T follicular helper cell (primary cell): ENCODE data around the gene PHACTR4.
"Not testable (repeated sequence)": the region's sequence is repeated elsewhere in the genome, so short reads cannot be mapped to it uniquely, and the experiment has no call there.

Source experiments
- DNase-seq: peaks from one replicate; pipeline ENCODE4 v3.0.0-alpha.2; 2020; ENCODE audit warnings: low read depth

The PHACTR4 gene

DNA sequence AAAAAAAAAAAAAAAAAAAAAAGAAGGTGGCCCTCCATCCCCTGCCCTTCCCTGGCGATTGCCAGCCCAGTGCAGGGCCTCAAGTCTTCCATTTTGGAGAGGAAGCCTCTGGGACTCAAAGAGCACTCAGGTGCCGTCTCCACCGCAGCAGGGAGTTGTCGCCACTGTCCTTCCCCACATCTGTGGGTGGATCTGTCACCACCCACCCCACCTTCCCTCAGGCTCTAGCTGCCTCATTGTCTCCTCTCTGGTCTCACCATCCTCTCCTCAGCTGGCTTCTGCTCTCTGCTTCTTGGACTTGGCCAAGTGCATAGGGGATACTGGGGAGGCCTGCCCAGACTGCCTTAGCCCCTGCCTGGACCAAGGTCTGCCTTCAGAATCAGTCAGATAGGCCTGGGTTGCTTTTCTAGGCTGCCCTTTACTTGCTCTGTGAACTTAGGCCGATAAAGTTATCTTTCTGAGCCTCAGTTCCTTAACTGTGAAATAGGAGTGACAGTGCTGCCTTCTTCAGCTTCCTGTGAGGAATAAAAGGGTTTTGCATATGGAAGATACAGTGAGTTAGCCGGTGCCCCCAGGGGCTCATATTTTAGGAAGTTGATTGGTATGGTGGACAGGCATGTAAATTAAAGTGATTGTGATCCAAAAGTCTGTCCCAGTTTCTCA, 152.1 kb downstream of the PHACTR4 start:
- no peak for DNase-seq

DNA sequence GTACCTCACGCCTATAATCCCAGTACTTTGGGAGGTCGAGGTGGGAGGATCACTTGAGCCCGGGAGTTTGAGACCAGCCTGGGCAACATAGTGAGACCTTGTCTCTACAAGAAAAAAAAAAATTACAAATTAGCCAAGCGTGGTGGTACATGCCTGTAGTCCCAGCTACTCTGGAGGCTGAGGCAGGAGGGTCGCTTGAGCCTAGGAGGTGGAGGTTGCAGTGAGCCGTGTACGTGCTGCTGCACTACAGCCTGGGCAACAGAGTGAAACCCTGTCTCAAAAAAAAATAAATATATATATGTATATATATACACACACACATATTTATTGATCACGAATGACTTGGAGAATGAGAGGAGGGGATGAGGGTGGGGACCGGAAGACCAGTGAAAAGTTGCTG, 153.0 kb downstream of the PHACTR4 start:
- not testable (repeated sequence) for DNase-seq

DNA sequence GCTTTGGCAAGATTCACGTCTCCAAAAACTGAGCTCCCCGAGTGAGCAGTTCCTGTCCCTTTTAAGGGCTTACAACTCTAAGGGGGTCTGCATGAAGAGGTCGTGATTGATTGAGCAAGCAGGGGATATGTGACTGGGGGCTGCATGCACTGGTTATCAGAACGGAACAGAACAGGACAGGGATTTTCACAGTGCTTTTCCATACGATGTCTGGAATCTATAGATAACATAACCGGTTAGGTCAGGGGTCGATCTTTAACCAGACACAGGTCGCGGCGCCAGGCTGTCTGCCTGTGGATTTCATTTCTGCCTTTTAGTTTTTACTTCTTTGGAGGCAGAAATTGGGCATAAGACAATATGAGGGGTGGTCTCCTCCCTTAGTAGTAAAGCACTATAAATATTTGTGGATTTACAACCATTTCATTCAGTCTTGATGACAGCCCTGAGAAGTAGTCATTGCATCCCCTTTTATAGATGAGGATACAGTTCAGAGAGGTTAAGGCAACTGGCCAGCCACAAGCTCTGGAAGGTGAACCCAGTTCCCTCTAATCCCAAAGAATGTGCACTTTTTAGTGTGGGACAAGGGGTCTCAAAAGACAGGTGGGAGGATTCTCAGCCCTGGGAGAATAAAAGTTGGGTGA, 155.6 kb downstream of the PHACTR4 start:
- DNase-seq = not testable (repeated sequence)

DNA sequence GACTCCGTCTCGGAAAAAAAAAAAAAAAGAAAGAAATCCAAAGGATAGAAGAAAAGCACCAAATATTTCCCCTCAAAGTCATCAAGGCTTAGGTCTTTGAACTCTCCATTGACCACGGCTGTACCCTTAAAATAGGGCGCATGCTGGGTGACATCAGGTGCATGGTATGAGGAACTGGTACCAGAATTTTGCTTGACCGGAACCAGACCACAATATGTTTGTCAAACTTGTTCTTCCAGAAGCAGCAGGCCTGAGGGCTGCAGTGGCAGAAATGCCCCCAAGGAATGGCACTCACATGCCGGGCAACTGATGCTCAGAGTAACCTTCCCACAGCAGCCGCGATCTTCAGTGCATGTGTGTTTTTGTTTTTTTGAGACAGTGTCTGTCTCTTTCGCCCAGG, 157.3 kb downstream of the PHACTR4 start:
- no peak for DNase-seq

DNA sequence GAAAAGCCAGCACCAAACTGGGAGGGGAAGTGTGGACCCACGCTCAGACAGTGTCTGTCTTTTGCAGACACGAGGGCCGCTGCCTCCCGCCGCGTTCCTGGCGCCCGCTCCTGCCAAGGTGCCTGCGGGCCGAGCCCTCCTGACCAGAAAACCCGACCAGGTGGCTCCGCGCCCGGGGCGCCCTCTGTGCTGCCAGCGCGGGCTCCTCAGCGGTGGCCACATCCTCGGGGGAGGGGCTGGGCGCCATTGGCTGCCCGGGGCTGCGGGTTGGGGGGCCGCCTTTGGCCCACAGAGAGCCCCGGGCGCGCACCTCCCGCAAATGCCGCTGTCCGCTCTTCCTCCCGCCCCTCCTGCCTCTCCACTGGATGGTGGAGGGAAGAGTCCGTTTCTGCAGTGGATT, 160.9 kb downstream of the PHACTR4 start:
- no peak for DNase-seq

DNA sequence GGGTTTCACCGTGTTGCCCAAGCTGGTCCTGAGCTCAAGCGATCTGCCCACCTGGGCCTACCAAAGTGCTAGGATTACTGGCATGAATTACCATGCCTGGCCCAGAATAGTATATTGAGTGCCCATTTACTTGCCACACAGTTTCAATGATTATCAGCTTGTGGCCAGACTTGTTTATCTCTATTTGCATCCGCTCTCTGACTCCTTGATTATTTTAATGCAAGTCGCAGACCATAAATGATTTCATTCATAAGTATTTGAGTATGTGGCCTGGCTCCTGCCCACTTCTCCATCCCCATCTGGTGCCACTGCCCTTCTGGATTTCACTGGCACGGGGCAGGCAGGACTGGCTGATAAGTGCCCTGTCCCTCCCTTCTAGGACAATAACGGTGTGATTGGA, 165.1 kb downstream of the PHACTR4 start:
- no peak for DNase-seq

DNA sequence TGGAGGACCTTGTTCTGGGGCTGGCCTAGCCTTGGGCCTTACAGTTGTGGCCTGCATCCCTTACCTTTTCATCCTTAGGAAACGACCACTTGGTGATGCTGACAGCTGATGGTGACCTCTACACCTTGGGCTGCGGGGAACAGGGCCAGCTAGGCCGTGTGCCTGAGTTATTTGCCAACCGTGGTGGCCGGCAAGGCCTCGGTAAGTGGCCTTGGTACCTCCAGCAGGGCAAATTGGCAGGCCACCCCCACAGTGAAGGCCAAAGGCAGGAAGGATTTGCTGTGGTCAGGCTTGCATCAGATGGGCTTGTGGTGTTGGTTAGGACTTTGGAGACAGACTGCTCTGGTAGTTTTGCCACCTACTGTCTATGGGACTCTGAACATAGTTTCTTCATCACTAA, 165.6 kb downstream of the PHACTR4 start:
- DNase-seq = no peak

DNA sequence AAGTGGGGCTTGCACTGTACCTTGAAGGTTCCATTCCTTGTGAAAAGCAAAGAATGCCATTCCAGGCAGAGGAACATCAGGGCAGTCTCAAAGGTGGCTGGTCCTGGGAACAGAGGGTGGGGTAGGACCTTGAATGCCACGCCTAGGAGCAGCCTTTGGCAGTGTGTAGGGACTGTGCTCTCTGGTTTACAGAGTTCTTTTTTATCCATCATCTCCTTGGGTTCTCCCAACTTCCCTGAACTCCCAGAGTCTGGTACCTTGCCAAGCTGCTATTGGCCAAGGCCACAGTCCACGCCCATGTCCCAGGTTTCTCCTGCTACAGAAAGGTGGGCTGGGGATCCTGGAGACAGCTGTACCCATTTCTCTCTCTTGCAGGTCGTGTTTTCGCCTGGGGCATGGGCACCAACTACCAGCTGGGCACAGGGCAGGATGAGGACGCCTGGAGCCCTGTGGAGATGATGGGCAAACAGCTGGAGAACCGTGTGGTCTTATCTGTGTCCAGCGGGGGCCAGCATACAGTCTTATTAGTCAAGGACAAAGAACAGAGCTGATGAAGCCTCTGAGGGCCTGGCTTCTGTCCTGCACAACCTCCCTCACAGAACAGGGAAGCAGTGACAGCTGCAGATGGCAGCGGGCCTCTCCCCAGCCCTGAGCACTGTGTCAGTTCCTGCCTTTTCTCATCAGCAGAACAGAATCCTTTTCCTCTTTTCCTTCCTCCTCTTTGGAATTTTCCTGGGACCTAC, 168.1 kb downstream of the PHACTR4 start:
- DNase-seq = no peak

DNA sequence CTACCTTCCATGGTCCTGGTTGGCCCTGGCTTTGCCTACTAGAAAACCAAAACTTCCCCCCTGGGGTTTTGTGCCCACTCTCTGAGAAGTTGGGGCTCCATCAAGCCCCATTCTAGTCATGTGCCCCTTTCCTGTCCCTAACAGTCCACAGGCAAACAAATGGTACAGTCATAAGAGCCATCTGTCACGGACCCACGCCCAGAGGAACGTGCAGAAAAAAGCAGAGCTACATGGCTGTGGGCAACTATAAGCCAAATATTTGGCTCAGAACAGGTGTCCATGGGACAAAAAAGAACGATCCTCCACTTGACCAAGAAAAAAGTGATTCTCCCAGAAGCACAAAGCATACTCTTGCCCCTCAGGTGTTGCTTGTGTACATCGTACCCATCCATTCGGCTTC, 168.7 kb downstream of the PHACTR4 start:
- DNase-seq = no peak

DNA sequence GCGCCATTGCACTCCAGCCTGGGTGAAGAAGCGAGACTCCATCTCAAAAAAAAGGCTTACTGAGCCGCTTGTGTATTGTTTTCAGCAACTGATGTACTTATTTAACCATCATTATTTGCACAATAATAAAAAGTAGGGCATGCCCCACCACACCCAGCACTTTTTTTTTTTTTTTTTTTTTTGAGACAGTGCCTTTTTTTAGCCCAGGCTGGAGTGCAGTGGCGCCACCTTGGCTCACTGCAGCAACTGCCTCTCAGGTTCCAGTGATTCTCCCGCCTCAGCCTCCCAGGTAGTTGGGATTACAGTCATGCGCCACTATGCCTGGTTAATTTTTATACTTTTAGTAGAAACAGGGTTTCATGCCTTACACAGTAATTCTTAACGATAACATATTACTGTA, 171.1 kb downstream of the PHACTR4 start:
- DNase-seq = no peak

DNA sequence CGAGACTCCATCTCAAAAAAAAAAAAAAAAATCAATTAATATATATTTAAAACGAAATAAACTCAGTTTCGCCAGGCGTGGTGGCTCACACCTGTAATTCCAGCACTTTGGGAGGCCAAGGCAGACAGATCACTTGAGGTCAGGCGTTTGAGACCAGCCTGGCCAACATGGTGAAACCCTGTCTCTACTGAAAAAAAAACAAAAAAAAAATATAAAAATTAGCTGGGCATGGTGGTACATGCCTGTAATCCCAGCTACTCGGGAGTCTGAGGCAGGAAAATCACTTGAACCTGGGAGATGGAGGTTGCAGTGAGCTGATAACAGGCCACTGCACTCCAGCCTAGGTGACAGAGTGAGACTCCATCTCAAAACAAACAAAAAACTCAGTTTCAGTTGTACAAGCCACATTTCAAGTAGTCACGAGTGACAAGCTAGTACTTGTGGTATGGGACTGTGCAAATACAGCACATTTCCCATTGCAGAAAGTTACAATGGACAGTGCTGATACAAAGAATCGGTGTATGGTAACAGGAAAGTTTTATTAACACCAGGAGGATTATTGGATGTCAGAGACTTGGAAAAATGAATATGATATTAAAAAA, 172.0 kb downstream of the PHACTR4 start:
- not testable (repeated sequence) for DNase-seq

DNA sequence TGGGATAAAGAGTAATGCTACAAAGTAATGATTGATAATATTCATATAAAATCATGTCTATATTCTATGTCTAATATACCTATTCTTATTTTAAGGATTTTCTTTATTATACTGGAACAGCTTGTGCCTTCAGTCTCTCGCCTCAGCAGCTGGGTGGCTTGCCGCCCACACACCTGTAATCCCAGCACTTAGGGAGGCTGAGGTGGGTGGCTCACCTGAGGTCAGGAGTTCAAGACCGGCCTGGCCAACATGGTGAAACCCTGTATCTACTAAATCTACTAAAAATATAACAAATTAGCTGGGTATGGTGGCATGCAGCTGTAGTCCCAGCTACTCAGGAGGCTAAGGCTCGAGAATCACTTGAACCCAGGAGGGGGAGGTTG, 175.7 kb downstream of the PHACTR4 start:
- no peak for DNase-seq

DNA sequence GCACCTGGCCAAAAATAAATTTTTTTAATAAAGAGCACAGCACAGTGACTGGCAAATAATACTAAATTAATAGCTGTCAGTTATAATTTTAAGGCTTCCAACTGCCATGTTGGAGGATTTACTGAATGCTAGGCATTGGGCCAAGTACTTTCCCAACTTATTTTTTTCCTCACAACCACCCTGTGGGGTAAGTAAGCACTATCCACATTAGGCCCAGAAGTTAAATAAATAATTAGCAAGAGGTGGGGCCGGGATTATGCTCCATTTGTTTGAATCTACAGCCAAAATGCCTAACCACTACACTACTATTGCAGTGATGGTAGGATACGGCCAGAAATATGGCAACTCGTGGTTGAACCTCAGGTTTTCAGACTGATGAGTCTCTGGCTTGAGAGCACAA, 178.8 kb downstream of the PHACTR4 start:
- no peak for DNase-seq
